ENCODE results near the gene IL18RAP.

The IL18RAP gene

GRCh38 chr2:102461188-102461587 lies 38.2 kb downstream of the IL18RAP start:
- no peaks in the 10 kb centered on the region for H3K9me3 ChIP-seq (ENCODE audit: control insufficient read depth, insufficient read depth, low read length)
- no peak overlapping the region for H3K9ac ChIP-seq (ENCODE audit: low read depth, low read length)
- no peak overlapping the region for H3K27ac ChIP-seq (ENCODE audit: low read depth, low read length)
- H3K36me3 ChIP-seq (ENCODE audit: control insufficient read depth, insufficient read depth, low read length) = no peaks in the 10 kb centered on the region
- no peaks in the 10 kb centered on the region for H3K4me1 ChIP-seq (ENCODE audit: control insufficient read depth, insufficient read depth, low read length)
- H3K27me3 ChIP-seq (ENCODE audit: control insufficient read depth, insufficient read depth, low read length) = no peaks in the 10 kb centered on the region
- no peak overlapping the region for H3K4me3 ChIP-seq (ENCODE audit: low read depth, low read length)

GRCh38 chr2:102463160-102463559 lies 40.2 kb downstream of the IL18RAP start:
- Histone ChIP-seq H3K27me3 (ENCODE audit: control insufficient read depth, insufficient read depth, low read length) (no peaks in the 10 kb centered on the region), H3K9ac (ENCODE audit: low read depth, low read length) (no peak overlapping the region), H3K27ac (ENCODE audit: low read depth, low read length) (no peak overlapping the region), H3K36me3 (ENCODE audit: control insufficient read depth, insufficient read depth, low read length) (no peaks in the 10 kb centered on the region), H3K9me3 (ENCODE audit: control insufficient read depth, insufficient read depth, low read length) (no peaks in the 10 kb centered on the region), H3K4me1 (ENCODE audit: control insufficient read depth, insufficient read depth, low read length) (no peaks in the 10 kb centered on the region), H3K4me3 (ENCODE audit: low read depth, low read length) (no peak overlapping the region)

DNA sequence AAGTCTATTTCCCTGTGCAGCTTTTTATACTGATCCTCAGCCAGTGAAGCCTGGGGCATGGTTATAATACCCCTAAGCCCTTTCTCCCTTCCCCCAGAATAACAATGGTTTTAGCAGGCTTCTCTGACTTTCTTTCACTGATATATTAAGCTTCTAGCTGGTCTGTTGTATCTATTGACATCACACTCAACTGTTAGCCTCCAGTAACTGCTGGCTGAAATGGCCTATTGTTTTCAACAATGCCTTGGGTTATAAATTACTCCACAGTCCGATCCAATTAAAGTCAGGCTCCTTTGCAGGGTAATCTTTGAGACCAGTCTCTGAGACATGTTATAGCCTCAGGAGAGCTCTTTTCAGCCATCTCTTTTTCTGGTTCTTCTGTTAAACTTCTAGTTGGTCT lies 47.2 kb downstream of the IL18RAP start:
- H3K27ac ChIP-seq (ENCODE audit: low read depth, low read length) = no peak overlapping the region
- H3K9me3 ChIP-seq (ENCODE audit: control insufficient read depth, insufficient read depth, low read length) = peaks cover 8% of the 10 kb centered on the region; the same call in 1 of the 2 replicates

DNA sequence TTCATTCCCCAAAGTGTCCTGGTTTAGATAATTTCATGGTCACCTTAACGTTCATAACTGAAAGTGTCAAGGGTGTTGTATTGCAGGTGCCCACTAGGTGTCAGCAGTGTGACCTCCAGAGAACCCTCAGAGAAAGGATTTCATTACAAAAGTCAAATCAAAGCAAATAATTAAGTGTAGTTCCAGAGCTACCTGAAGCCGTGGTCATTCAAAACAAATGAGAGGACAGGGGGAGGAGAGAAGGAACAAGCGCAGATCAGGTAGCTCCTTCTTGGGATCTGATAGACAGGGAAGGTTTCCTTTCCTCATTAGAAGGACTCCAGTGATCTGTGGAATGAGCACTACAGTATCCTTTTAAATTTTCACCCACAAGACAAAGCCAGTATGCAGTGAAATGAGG lies 50.1 kb downstream of the IL18RAP start, which contains the start of gene SLC9A4:
SLC9A4 (plus strand) TSS at position 207 of the 400 bp plus-strand sequence. CDS start 534 bp downstream, outside the sequence.
- Histone ChIP-seq H3K27ac (ENCODE audit: low read depth, low read length) (no peak within 1 kb of the TSS), H3K36me3 (ENCODE audit: control insufficient read depth, insufficient read depth, low read length) (no peaks in the 10 kb centered on the region), H3K4me3 (ENCODE audit: low read depth, low read length) (no peak within 1 kb of the TSS), H3K9me3 (ENCODE audit: control insufficient read depth, insufficient read depth, low read length) (peaks cover 8% of the 10 kb centered on the region; the same call in 1 of the 2 replicates), H3K27me3 (ENCODE audit: control insufficient read depth, insufficient read depth, low read length) (no peaks in the 10 kb centered on the region), H3K9ac (ENCODE audit: low read depth, low read length) (no peak within 1 kb of the TSS), H3K4me1 (ENCODE audit: control insufficient read depth, insufficient read depth, low read length) (no peaks in the 10 kb centered on the region)

More for the DNA sequence above, 47.2 kb downstream of the IL18RAP start:
- H3K9ac ChIP-seq (ENCODE audit: low read depth, low read length) = no peak overlapping the region
- no peaks in the 10 kb centered on the region for H3K4me1 ChIP-seq (ENCODE audit: control insufficient read depth, insufficient read depth, low read length)
- no peaks in the 10 kb centered on the region for H3K27me3 ChIP-seq (ENCODE audit: control insufficient read depth, insufficient read depth, low read length)
- no peaks in the 10 kb centered on the region for H3K36me3 ChIP-seq (ENCODE audit: control insufficient read depth, insufficient read depth, low read length)
- H3K4me3 ChIP-seq (ENCODE audit: low read depth, low read length) = no peak overlapping the region

DNA sequence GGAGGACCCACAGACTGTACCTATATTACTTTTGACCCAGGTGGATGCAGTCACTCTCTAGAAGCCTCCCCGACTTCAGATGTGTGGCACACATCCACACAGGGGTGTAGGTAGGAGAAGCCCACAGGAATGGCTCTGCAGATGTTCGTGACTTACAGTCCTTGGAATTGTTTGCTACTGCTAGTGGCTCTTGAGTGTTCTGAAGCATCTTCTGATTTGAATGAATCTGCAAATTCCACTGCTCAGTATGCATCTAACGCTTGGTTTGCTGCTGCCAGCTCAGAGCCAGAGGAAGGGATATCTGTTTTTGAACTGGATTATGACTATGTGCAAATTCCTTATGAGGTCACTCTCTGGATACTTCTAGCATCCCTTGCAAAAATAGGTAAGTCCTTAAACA lies 50.7 kb downstream of the IL18RAP start:
- H3K27ac ChIP-seq (ENCODE audit: low read depth, low read length) = no peak overlapping the region
- H3K9me3 ChIP-seq (ENCODE audit: control insufficient read depth, insufficient read depth, low read length) = peaks cover 8% of the 10 kb centered on the region; the same call in 1 of the 2 replicates
- H3K4me3 ChIP-seq (ENCODE audit: low read depth, low read length) = no peak overlapping the region
- no peaks in the 10 kb centered on the region for H3K27me3 ChIP-seq (ENCODE audit: control insufficient read depth, insufficient read depth, low read length)
- H3K9ac ChIP-seq (ENCODE audit: low read depth, low read length) = no peak overlapping the region
- no peaks in the 10 kb centered on the region for H3K36me3 ChIP-seq (ENCODE audit: control insufficient read depth, insufficient read depth, low read length)
- no peaks in the 10 kb centered on the region for H3K4me1 ChIP-seq (ENCODE audit: control insufficient read depth, insufficient read depth, low read length)

DNA sequence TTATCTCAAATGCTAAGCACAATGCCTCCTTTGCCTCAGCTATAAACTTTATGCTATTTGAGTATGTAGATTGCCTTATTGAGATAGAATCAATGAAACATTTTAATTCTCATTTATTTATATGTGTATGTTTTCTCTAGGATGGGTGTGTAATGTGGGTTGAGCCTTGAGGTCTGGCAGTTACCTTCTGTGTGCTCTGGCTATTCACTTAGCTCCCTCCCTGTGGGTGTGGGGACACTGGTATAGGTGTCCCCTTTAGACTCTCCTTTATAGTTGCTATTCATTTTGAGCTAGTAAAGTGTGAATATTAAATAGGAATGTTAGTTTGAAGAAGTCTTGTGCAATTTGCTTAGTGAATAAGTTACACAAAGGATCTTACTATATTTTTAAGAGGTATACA lies 51.8 kb downstream of the IL18RAP start:
- Histone ChIP-seq H3K4me1 (ENCODE audit: control insufficient read depth, insufficient read depth, low read length) (no peaks in the 10 kb centered on the region), H3K36me3 (ENCODE audit: control insufficient read depth, insufficient read depth, low read length) (no peaks in the 10 kb centered on the region), H3K27ac (ENCODE audit: low read depth, low read length) (no peak overlapping the region), H3K4me3 (ENCODE audit: low read depth, low read length) (no peak overlapping the region), H3K27me3 (ENCODE audit: control insufficient read depth, insufficient read depth, low read length) (no peaks in the 10 kb centered on the region), H3K9me3 (ENCODE audit: control insufficient read depth, insufficient read depth, low read length) (0 out of 2 replicates have a peak, but pooled peaks cover 3% of the 10 kb centered on the region), H3K9ac (ENCODE audit: low read depth, low read length) (no peak overlapping the region)

- no peaks in the 10 kb centered on the region for H3K27me3 ChIP-seq (ENCODE audit: control insufficient read depth, insufficient read depth, low read length)
- H3K27ac ChIP-seq (ENCODE audit: low read depth, low read length) = no peak overlapping the region
- no peaks in the 10 kb centered on the region for H3K9me3 ChIP-seq (ENCODE audit: control insufficient read depth, insufficient read depth, low read length)
- no peaks in the 10 kb centered on the region for H3K36me3 ChIP-seq (ENCODE audit: control insufficient read depth, insufficient read depth, low read length)
- no peak overlapping the region for H3K4me3 ChIP-seq (ENCODE audit: low read depth, low read length)
- H3K9ac ChIP-seq (ENCODE audit: low read depth, low read length) = no peak overlapping the region
- no peaks in the 10 kb centered on the region for H3K4me1 ChIP-seq (ENCODE audit: control insufficient read depth, insufficient read depth, low read length)
These were observed 55.9 kb downstream of the IL18RAP start for GRCh38 chr2:102478686-102479470.

GRCh38 chr2:102480285-102481195 lies 57.6 kb downstream of the IL18RAP start:
- Histone ChIP-seq H3K27ac (ENCODE audit: low read depth, low read length) (no peak overlapping the region), H3K36me3 (ENCODE audit: control insufficient read depth, insufficient read depth, low read length) (no peaks in the 10 kb centered on the region), H3K4me1 (ENCODE audit: control insufficient read depth, insufficient read depth, low read length) (no peaks in the 10 kb centered on the region), H3K4me3 (ENCODE audit: low read depth, low read length) (no peak overlapping the region), H3K9me3 (ENCODE audit: control insufficient read depth, insufficient read depth, low read length) (no peaks in the 10 kb centered on the region), H3K27me3 (ENCODE audit: control insufficient read depth, insufficient read depth, low read length) (no peaks in the 10 kb centered on the region), H3K9ac (ENCODE audit: low read depth, low read length) (no peak overlapping the region)

- no peak overlapping the region for H3K27ac ChIP-seq (ENCODE audit: low read depth, low read length)
- H3K27me3 ChIP-seq (ENCODE audit: control insufficient read depth, insufficient read depth, low read length) = no peaks in the 10 kb centered on the region
- no peak overlapping the region for H3K4me3 ChIP-seq (ENCODE audit: low read depth, low read length)
- no peaks in the 10 kb centered on the region for H3K9me3 ChIP-seq (ENCODE audit: control insufficient read depth, insufficient read depth, low read length)
- no peaks in the 10 kb centered on the region for H3K36me3 ChIP-seq (ENCODE audit: control insufficient read depth, insufficient read depth, low read length)
- H3K9ac ChIP-seq (ENCODE audit: low read depth, low read length) = no peak overlapping the region
- no peaks in the 10 kb centered on the region for H3K4me1 ChIP-seq (ENCODE audit: control insufficient read depth, insufficient read depth, low read length)
These were observed 59.0 kb downstream of the IL18RAP start for GRCh38 chr2:102481931-102482330.

DNA sequence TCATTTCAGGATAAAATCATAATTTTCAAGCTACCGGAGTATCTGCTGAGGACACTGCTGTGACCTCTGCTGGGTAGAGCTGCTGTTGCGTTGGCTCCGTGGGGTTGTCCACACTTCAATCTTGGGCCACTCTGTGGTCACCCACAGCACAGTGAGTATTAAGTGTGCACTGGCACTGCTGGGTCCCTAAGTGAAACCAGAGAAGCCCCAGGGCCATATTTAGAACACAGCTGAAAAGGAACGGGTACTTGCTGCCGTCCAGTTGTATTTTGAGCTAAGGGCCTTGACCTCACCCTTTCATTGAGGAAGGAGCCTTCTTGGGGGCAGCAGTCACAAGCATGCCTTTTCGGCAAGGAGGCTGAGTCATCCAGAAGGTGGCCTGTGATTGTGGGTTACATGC lies 60.1 kb downstream of the IL18RAP start:
- Histone ChIP-seq H3K4me1 (ENCODE audit: control insufficient read depth, insufficient read depth, low read length) (no peaks in the 10 kb centered on the region), H3K9me3 (ENCODE audit: control insufficient read depth, insufficient read depth, low read length) (no peaks in the 10 kb centered on the region), H3K9ac (ENCODE audit: low read depth, low read length) (no peak overlapping the region), H3K36me3 (ENCODE audit: control insufficient read depth, insufficient read depth, low read length) (no peaks in the 10 kb centered on the region), H3K27ac (ENCODE audit: low read depth, low read length) (no peak overlapping the region), H3K27me3 (ENCODE audit: control insufficient read depth, insufficient read depth, low read length) (no peaks in the 10 kb centered on the region), H3K4me3 (ENCODE audit: low read depth, low read length) (no peak overlapping the region)

All from HUES48 (cell line).